DOHH2 (cell line): Measurements from ENCODE around the gene ECE1.

Source experiments
- H3F3A ChIP-seq: fragments of 200-600 bp; sonication (generic), shearing (Covaris generic); 2 replicates; pipeline ENCODE4 v1.6.0; 2016; ENCODE audit warnings: antibody characterized with exemption, mild to moderate bottlenecking; ENCODE audit not compliant: control insufficient read depth, insufficient read depth
- H3K27ac ChIP-seq: fragments of 200-600 bp; sonication (generic); 2 replicates; pipeline ENCODE4 v1.5.1; 2014; ENCODE audit warnings: low read depth, mild to moderate bottlenecking, low read length, moderate library complexity
- H3K27me3 ChIP-seq: fragments of 200-600 bp; sonication (generic); 2 replicates; pipeline ENCODE4 v1.6.1; 2014; ENCODE audit warnings: mild to moderate bottlenecking, low read length, mixed read lengths; ENCODE audit not compliant: control insufficient read depth
- H3K36me3 ChIP-seq: fragments of 200-600 bp; sonication (generic); 2 replicates; pipeline ENCODE4 v1.6.1; 2014; ENCODE audit warnings: mild to moderate bottlenecking, low read length, moderate library complexity, mixed read lengths; ENCODE audit not compliant: control insufficient read depth
- H3K4me1 ChIP-seq: fragments of 200-600 bp; sonication (generic); 2 replicates; pipeline ENCODE4 v1.6.1; 2014; ENCODE audit warnings: mild to moderate bottlenecking, low read length, mixed read lengths; ENCODE audit not compliant: control insufficient read depth
- H3K4me2 ChIP-seq: fragments of 200-600 bp; sonication (generic); 2 replicates; pipeline ENCODE4 v1.6.0; 2014; ENCODE audit warnings: mild to moderate bottlenecking, low read length, moderate library complexity
- H3K4me3 ChIP-seq: fragments of 200-600 bp; sonication (generic); 2 replicates; pipeline ENCODE4 v1.5.1; 2014; ENCODE audit warnings: mild to moderate bottlenecking, low read length, mixed read lengths
- H3K79me2 ChIP-seq: fragments of 200-600 bp; sonication (generic); 2 replicates; pipeline ENCODE4 v1.6.1; 2014; ENCODE audit warnings: mild to moderate bottlenecking, low read length, mixed read lengths; ENCODE audit not compliant: control insufficient read depth
- H3K9me2 ChIP-seq: fragments of 200-600 bp; sonication (generic); replicated peaks from 2 replicates; pipeline ENCODE4 v1.6.1; 2014; ENCODE audit warnings: mild to moderate bottlenecking, low read length, mixed read lengths; ENCODE audit not compliant: control insufficient read depth
- H3K9me3 ChIP-seq: fragments of 200-600 bp; sonication (generic); 2 replicates; pipeline ENCODE4 v1.6.1; 2014; ENCODE audit warnings: antibody characterized with exemption, low read length, mixed read lengths; ENCODE audit not compliant: control insufficient read depth, insufficient read depth
- H4K20me1 ChIP-seq: fragments of 200-600 bp; sonication (generic); 2 replicates; pipeline ENCODE4 v1.6.0; 2014; ENCODE audit warnings: low read depth, mild to moderate bottlenecking, antibody characterized with exemption, low read length, moderate library complexity; ENCODE audit not compliant: control insufficient read depth, insufficient read depth
- CTCF ChIP-seq: fragments of 200-600 bp; sonication (generic); IDR thresholded peaks from one replicate; pipeline ENCODE4 v1.5.1; 2014; ENCODE audit warnings: antibody characterized with exemption, mild to moderate bottlenecking, low read depth, low read length; ENCODE audit not compliant: poor library complexity, severe bottlenecking
- EZH2phosphoT487 ChIP-seq: fragments of 200-600 bp; sonication (generic); IDR thresholded peaks from 2 replicates; pipeline ENCODE4 v1.6.1; 2017; ENCODE audit warnings: borderline replicate concordance, mild to moderate bottlenecking, antibody characterized with exemption, low read length, moderate library complexity, mixed read lengths

The ECE1 gene

GRCh38 chr1:21330544-21330943, 40.3 kb upstream of the ECE1 start:
- Histone ChIP-seq H3K4me2 (no peak overlapping the region), H3F3A (0 out of 2 replicates have a peak, but pooled peaks cover 2% of the 10 kb centered on the region), H3K9me2 (no peaks in the 10 kb centered on the region), H3K4me3 (no peak overlapping the region), H3K4me1 (peaks cover 39% of the 10 kb centered on the region), H3K79me2 (no peaks in the 10 kb centered on the region), H3K9me3 (no peaks in the 10 kb centered on the region), H3K36me3 (no peaks in the 10 kb centered on the region), H3K27ac (no peak overlapping the region), H4K20me1 (no peaks in the 10 kb centered on the region), H3K27me3 (peaks cover 20% of the 10 kb centered on the region)
- TF ChIP-seq EZH2phosphoT487 (no peak), CTCF (no peak)

- no peaks in the 10 kb centered on the region for H4K20me1 ChIP-seq
- H3K36me3 ChIP-seq = no peaks in the 10 kb centered on the region
- H3K27me3 ChIP-seq = peaks cover 26% of the 10 kb centered on the region
- no peak overlapping the region for H3K4me3 ChIP-seq
- no peaks in the 10 kb centered on the region for H3K9me2 ChIP-seq
- TF ChIP-seq CTCF = no peak
- no peak for TF ChIP-seq EZH2phosphoT487
- no peaks in the 10 kb centered on the region for H3K9me3 ChIP-seq
- H3K27ac ChIP-seq = no peak overlapping the region
- 0 out of 2 replicates have a peak overlapping the region, but pooled peaks have one; percentile 20 for H3K4me2 ChIP-seq
- H3K4me1 ChIP-seq = peaks cover 39% of the 10 kb centered on the region
- peaks cover 2% of the 10 kb centered on the region; the same call in 1 of the 2 replicates for H3F3A ChIP-seq
- H3K79me2 ChIP-seq = no peaks in the 10 kb centered on the region
Measured at GRCh38 chr1:21329209-21329844, 39.1 kb upstream of the ECE1 start.

- TF ChIP-seq EZH2phosphoT487 = no peak
- TF ChIP-seq CTCF = no peak
- Histone ChIP-seq H3K36me3 (no peaks in the 10 kb centered on the region), H3K9me3 (no peaks in the 10 kb centered on the region), H3K79me2 (no peaks in the 10 kb centered on the region), H3F3A (no peaks in the 10 kb centered on the region; the same call in 1 of the 2 replicates), H3K4me1 (peaks cover 34% of the 10 kb centered on the region), H4K20me1 (no peaks in the 10 kb centered on the region), H3K4me3 (no peak overlapping the region), H3K27ac (no peak overlapping the region), H3K27me3 (peaks cover 28% of the 10 kb centered on the region), H3K4me2 (no peak overlapping the region), H3K9me2 (no peaks in the 10 kb centered on the region)
Measured at GRCh38 chr1:21327566-21328323, 37.5 kb upstream of the ECE1 start.
